ENCODE results near the gene C2orf80. TPM values are rescaled to one million over a fixed set of nuclear protein-coding genes. Genes with fewer than 3 reads are reported as not detected.

Gene C2orf80
- polyA plus RNA-seq, 4 donors = 0.46 TPM; not detected in 3

- WGBS, 3 donors = 59 to 80% (median 61%) methylated on average over 5 of the region's 5 CpGs
- no peak for DNase-seq
- no peak for FAIRE-seq
- Histone ChIP-seq H3K36me3 (ENCODE audit: control insufficient read depth in 3 of 3, insufficient read depth in 2 of 3, low read depth in 1 of 3, low read length in 3 of 3) (no peaks in the 10 kb centered on the region), H3K27me3 (ENCODE audit: control insufficient read depth in 3 of 3, insufficient read depth in 3 of 3, low read length in 3 of 3) (peaks cover 0 to 3% (median 0%) of the 10 kb centered on the region in 3 donors), H3K4me1 (ENCODE audit: control insufficient read depth in 3 of 3, insufficient read depth in 2 of 3, low read depth in 1 of 3, low read length in 2 of 3) (no peaks in the 10 kb centered on the region), H3K4me3 (ENCODE audit: low read depth in 1 of 3, low read length in 3 of 3) (no peak overlapping the region), H3K27ac (ENCODE audit: low read depth in 1 of 3, low read length in 2 of 3) (no peak overlapping the region), H3K9me3 (ENCODE audit: control insufficient read depth in 2 of 2, insufficient read depth in 1 of 2, low read depth in 1 of 2, low read length in 1 of 2) (no peaks in the 10 kb centered on the region)
Measured at GRCh38 chr2:208186465-208186864, 3.4 kb downstream of the C2orf80 start.

GRCh38 chr2:208183972-208184705 lies 5.7 kb downstream of the C2orf80 start:
- no peak overlapping the region for H3K27ac ChIP-seq (ENCODE audit: low read depth in 1 of 3, low read length in 2 of 3)
- no peaks in the 10 kb centered on the region for H3K36me3 ChIP-seq (ENCODE audit: control insufficient read depth in 3 of 3, insufficient read depth in 2 of 3, low read depth in 1 of 3, low read length in 3 of 3)
- H3K4me3 ChIP-seq (ENCODE audit: low read depth in 1 of 3, low read length in 3 of 3) = no peak overlapping the region
- peaks cover 0 to 3% (median 0%) of the 10 kb centered on the region in 3 donors for H3K27me3 ChIP-seq (ENCODE audit: control insufficient read depth in 3 of 3, insufficient read depth in 3 of 3, low read length in 3 of 3)
- FAIRE-seq (no peak), DNase-seq (no peak)
- 38 to 57% (median 55%) methylated on average over 12 of the region's 12 CpGs for WGBS, 3 donors
- no peaks in the 10 kb centered on the region for H3K9me3 ChIP-seq (ENCODE audit: control insufficient read depth in 2 of 2, insufficient read depth in 1 of 2, low read depth in 1 of 2, low read length in 1 of 2)
- no peaks in the 10 kb centered on the region for H3K4me1 ChIP-seq (ENCODE audit: control insufficient read depth in 3 of 3, insufficient read depth in 2 of 3, low read depth in 1 of 3, low read length in 2 of 3)

- Histone ChIP-seq H3K4me3 (ENCODE audit: low read depth in 1 of 3, low read length in 3 of 3) (no peak overlapping the region), H3K27me3 (ENCODE audit: control insufficient read depth in 3 of 3, insufficient read depth in 3 of 3, low read length in 3 of 3) (peaks cover 0 to 3% (median 0%) of the 10 kb centered on the region in 3 donors), H3K4me1 (ENCODE audit: control insufficient read depth in 3 of 3, insufficient read depth in 2 of 3, low read depth in 1 of 3, low read length in 2 of 3) (no peaks in the 10 kb centered on the region), H3K27ac (ENCODE audit: low read depth in 1 of 3, low read length in 2 of 3) (no peak overlapping the region), H3K9me3 (ENCODE audit: control insufficient read depth in 2 of 2, insufficient read depth in 1 of 2, low read depth in 1 of 2, low read length in 1 of 2) (no peaks in the 10 kb centered on the region), H3K36me3 (ENCODE audit: control insufficient read depth in 3 of 3, insufficient read depth in 2 of 3, low read depth in 1 of 3, low read length in 3 of 3) (no peaks in the 10 kb centered on the region)
- DNase-seq (no peak), FAIRE-seq (no peak)
- WGBS, 3 donors = 57 to 82% (median 75%) methylated on average over 7 of the region's 7 CpGs
Measured at GRCh38 chr2:208183526-208183925, 6.3 kb downstream of the C2orf80 start.

- no peak overlapping the region for H3K27ac ChIP-seq (ENCODE audit: low read depth in 1 of 3, low read length in 2 of 3)
- WGBS, 3 donors = 75 to 86% (median 81%) methylated on average over 3 of the region's 3 CpGs
- no peak for FAIRE-seq
Measured at GRCh38 chr2:208182835-208183234, 7.0 kb downstream of the C2orf80 start.

GRCh38 chr2:208179028-208179609 lies 10.7 kb downstream of the C2orf80 start:
- peak in 1 of 2 donors; percentile 29 for DNase-seq
- WGBS, 3 donors = 41 to 54% (median 48%) methylated on average over 4 of the region's 4 CpGs
- FAIRE-seq = no peak

More at GRCh38 chr2:208182835-208183234, 7.0 kb downstream of the C2orf80 start:
- Histone ChIP-seq H3K4me3 (ENCODE audit: low read depth in 1 of 3, low read length in 3 of 3) (no peak overlapping the region), H3K27me3 (ENCODE audit: control insufficient read depth in 3 of 3, insufficient read depth in 3 of 3, low read length in 3 of 3) (peaks cover 0 to 3% (median 0%) of the 10 kb centered on the region in 3 donors), H3K36me3 (ENCODE audit: control insufficient read depth in 3 of 3, insufficient read depth in 2 of 3, low read depth in 1 of 3, low read length in 3 of 3) (no peaks in the 10 kb centered on the region), H3K4me1 (ENCODE audit: control insufficient read depth in 3 of 3, insufficient read depth in 2 of 3, low read depth in 1 of 3, low read length in 2 of 3) (no peaks in the 10 kb centered on the region), H3K9me3 (ENCODE audit: control insufficient read depth in 2 of 2, insufficient read depth in 1 of 2, low read depth in 1 of 2, low read length in 1 of 2) (no peaks in the 10 kb centered on the region)
- no peak for DNase-seq

GRCh38 chr2:208175840-208176153 lies 14.0 kb downstream of the C2orf80 start:
- no peak overlapping the region for H3K27ac ChIP-seq (ENCODE audit: low read depth in 1 of 3, low read length in 2 of 3)
- H3K9me3 ChIP-seq (ENCODE audit: control insufficient read depth in 2 of 2, insufficient read depth in 1 of 2, low read depth in 1 of 2, low read length in 1 of 2) = no peaks in the 10 kb centered on the region
- no peak overlapping the region for H3K4me3 ChIP-seq (ENCODE audit: low read depth in 1 of 3, low read length in 3 of 3)
- no peaks in the 10 kb centered on the region for H3K4me1 ChIP-seq (ENCODE audit: control insufficient read depth in 3 of 3, insufficient read depth in 2 of 3, low read depth in 1 of 3, low read length in 2 of 3)
- DNase-seq (no peak), FAIRE-seq (no peak)
- no peaks in the 10 kb centered on the region for H3K36me3 ChIP-seq (ENCODE audit: control insufficient read depth in 3 of 3, insufficient read depth in 2 of 3, low read depth in 1 of 3, low read length in 3 of 3)
- no peaks in the 10 kb centered on the region for H3K27me3 ChIP-seq (ENCODE audit: control insufficient read depth in 3 of 3, insufficient read depth in 3 of 3, low read length in 3 of 3)
- 72 to 83% (median 77%) methylated on average over 6 of the region's 6 CpGs for WGBS, 3 donors

More at GRCh38 chr2:208179028-208179609, 10.7 kb downstream of the C2orf80 start:
- Histone ChIP-seq H3K36me3 (ENCODE audit: control insufficient read depth in 3 of 3, insufficient read depth in 2 of 3, low read depth in 1 of 3, low read length in 3 of 3) (no peaks in the 10 kb centered on the region), H3K4me1 (ENCODE audit: control insufficient read depth in 3 of 3, insufficient read depth in 2 of 3, low read depth in 1 of 3, low read length in 2 of 3) (no peaks in the 10 kb centered on the region), H3K4me3 (ENCODE audit: low read depth in 1 of 3, low read length in 3 of 3) (no peak overlapping the region), H3K9me3 (ENCODE audit: control insufficient read depth in 2 of 2, insufficient read depth in 1 of 2, low read depth in 1 of 2, low read length in 1 of 2) (no peaks in the 10 kb centered on the region), H3K27me3 (ENCODE audit: control insufficient read depth in 3 of 3, insufficient read depth in 3 of 3, low read length in 3 of 3) (peaks cover 0 to 3% (median 0%) of the 10 kb centered on the region in 3 donors), H3K27ac (ENCODE audit: low read depth in 1 of 3, low read length in 2 of 3) (no peak overlapping the region)

GRCh38 chr2:208175069-208175839 lies 14.6 kb downstream of the C2orf80 start:
- FAIRE-seq = no peak
- WGBS, 3 donors = 35 to 42% (median 40%) methylated on average over 20 to 21 of the region's 21 CpGs

GRCh38 chr2:208174144-208174543 lies 15.7 kb downstream of the C2orf80 start:
- WGBS, 3 donors = 79 to 83% (median 82%) methylated on average over 9 of the region's 9 CpGs

More at GRCh38 chr2:208175069-208175839, 14.6 kb downstream of the C2orf80 start:
- Histone ChIP-seq H3K4me3 (ENCODE audit: low read depth in 1 of 3, low read length in 3 of 3) (no peak overlapping the region), H3K27me3 (ENCODE audit: control insufficient read depth in 3 of 3, insufficient read depth in 3 of 3, low read length in 3 of 3) (no peaks in the 10 kb centered on the region), H3K4me1 (ENCODE audit: control insufficient read depth in 3 of 3, insufficient read depth in 2 of 3, low read depth in 1 of 3, low read length in 2 of 3) (no peaks in the 10 kb centered on the region), H3K9me3 (ENCODE audit: control insufficient read depth in 2 of 2, insufficient read depth in 1 of 2, low read depth in 1 of 2, low read length in 1 of 2) (no peaks in the 10 kb centered on the region), H3K36me3 (ENCODE audit: control insufficient read depth in 3 of 3, insufficient read depth in 2 of 3, low read depth in 1 of 3, low read length in 3 of 3) (no peaks in the 10 kb centered on the region), H3K27ac (ENCODE audit: low read depth in 1 of 3, low read length in 2 of 3) (no peak overlapping the region)
- peak; percentile 80 to 88 for DNase-seq

More at GRCh38 chr2:208174144-208174543, 15.7 kb downstream of the C2orf80 start:
- Histone ChIP-seq H3K4me3 (ENCODE audit: low read depth in 1 of 3, low read length in 3 of 3) (no peak overlapping the region), H3K36me3 (ENCODE audit: control insufficient read depth in 3 of 3, insufficient read depth in 2 of 3, low read depth in 1 of 3, low read length in 3 of 3) (no peaks in the 10 kb centered on the region), H3K27ac (ENCODE audit: low read depth in 1 of 3, low read length in 2 of 3) (no peak overlapping the region), H3K4me1 (ENCODE audit: control insufficient read depth in 3 of 3, insufficient read depth in 2 of 3, low read depth in 1 of 3, low read length in 2 of 3) (no peaks in the 10 kb centered on the region), H3K9me3 (ENCODE audit: control insufficient read depth in 2 of 2, insufficient read depth in 1 of 2, low read depth in 1 of 2, low read length in 1 of 2) (no peaks in the 10 kb centered on the region), H3K27me3 (ENCODE audit: control insufficient read depth in 3 of 3, insufficient read depth in 3 of 3, low read length in 3 of 3) (no peaks in the 10 kb centered on the region)
- FAIRE-seq (no peak), DNase-seq (no peak)

Measured in small intestine (tissue), 7 donors.